HEK293 (cell line): Measurements from ENCODE around the gene CCDC186.

Experiments used
- ZNF184 ChIP-seq: fragments of 450-650 bp; IDR thresholded peaks from 2 replicates; pipeline ENCODE4 v1.5.1; 2018; ENCODE audit warnings: missing biosample characterization, mild to moderate bottlenecking, missing genetic modification characterization
- ZNF2 ChIP-seq: fragments of 450-650 bp; formaldehyde crosslinking; IDR thresholded peaks from 2 replicates; pipeline ENCODE4 v1.5.1; 2016; ENCODE audit warnings: missing biosample characterization, missing genetic modification characterization
- ZNF24 ChIP-seq: fragments of 450-650 bp; formaldehyde crosslinking; IDR thresholded peaks from 2 replicates; pipeline ENCODE4 v1.5.1; 2016; ENCODE audit warnings: missing biosample characterization, missing genetic modification characterization
- ZNF302 ChIP-seq: fragments of 450-650 bp; formaldehyde crosslinking; IDR thresholded peaks from 2 replicates; pipeline ENCODE4 v1.5.1; 2016; ENCODE audit warnings: missing biosample characterization, missing genetic modification characterization, low read depth
- ZNF747 ChIP-seq: fragments of 450-650 bp; formaldehyde crosslinking; IDR thresholded peaks from 2 replicates; pipeline ENCODE4 v1.5.1; 2016; ENCODE audit warnings: missing biosample characterization, missing genetic modification characterization
- TF ChIP-seq, protein P1 (sequence below): fragments of 450-650 bp; formaldehyde crosslinking; IDR thresholded peaks from 2 replicates; pipeline ENCODE4 v1.5.1; 2016; ENCODE audit warnings: missing biosample characterization, missing genetic modification characterization

DNA sequence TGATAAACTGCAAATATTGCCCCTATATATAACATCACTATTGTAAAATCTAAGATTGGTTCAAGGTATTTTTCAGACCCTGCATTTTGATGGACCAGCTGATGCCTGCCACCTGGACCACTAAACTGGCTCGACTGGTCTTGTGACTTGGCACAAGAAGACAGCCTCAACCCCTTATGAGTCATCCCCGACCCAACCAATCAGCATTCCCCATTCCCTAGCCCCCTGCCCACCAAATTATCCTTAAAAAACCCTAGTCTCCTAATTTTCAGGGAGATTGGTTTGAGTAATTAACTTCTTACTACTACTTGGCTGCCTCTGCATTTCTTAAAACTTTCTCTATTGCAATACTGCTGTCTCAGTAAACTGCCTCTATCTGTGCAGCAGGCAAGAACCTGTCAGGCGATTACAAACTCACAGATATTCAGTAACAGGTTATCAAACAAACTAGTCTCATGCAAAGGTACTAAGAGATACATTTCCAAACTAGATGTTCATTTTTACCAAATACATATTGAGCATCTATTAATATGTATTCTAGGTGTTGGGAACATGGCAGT lies 5.5 kb downstream of the CCDC186 start:
- TF ChIP-seq, protein P1, sequence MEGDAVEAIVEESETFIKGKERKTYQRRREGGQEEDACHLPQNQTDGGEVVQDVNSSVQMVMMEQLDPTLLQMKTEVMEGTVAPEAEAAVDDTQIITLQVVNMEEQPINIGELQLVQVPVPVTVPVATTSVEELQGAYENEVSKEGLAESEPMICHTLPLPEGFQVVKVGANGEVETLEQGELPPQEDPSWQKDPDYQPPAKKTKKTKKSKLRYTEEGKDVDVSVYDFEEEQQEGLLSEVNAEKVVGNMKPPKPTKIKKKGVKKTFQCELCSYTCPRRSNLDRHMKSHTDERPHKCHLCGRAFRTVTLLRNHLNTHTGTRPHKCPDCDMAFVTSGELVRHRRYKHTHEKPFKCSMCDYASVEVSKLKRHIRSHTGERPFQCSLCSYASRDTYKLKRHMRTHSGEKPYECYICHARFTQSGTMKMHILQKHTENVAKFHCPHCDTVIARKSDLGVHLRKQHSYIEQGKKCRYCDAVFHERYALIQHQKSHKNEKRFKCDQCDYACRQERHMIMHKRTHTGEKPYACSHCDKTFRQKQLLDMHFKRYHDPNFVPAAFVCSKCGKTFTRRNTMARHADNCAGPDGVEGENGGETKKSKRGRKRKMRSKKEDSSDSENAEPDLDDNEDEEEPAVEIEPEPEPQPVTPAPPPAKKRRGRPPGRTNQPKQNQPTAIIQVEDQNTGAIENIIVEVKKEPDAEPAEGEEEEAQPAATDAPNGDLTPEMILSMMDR, result no peak
- no peak for TF ChIP-seq ZNF184 (tag by site-specific recombination)
- TF ChIP-seq ZNF24 (tag by site-specific recombination), result no peak
- TF ChIP-seq ZNF302 (tag by site-specific recombination), result no peak
- TF ChIP-seq ZNF2 (tag by site-specific recombination), result no peak
- TF ChIP-seq ZNF747, result no peak
